NOMO-1 treated with dmso at 0.1 percent for 144 hours (cell line): ENCODE measurements around the gene STAM2.
"Not testable (repeated sequence)": the region's sequence is repeated elsewhere in the genome, so short reads cannot be mapped to it uniquely, and the experiment has no call there.

Experiments
- DNase-seq: peaks from one replicate; lab custom pipeline; 2025; ENCODE audit not compliant: unreplicated experiment; lab: John Stamatoyannopoulos, UW

Gene STAM2

GRCh38 chr2:152172201-152172785 lies 3.3 kb downstream of the STAM2 start:
- DNase-seq = not testable (repeated sequence)

GRCh38 chr2:152171718-152172117 lies 3.8 kb downstream of the STAM2 start:
- no peak for DNase-seq

GRCh38 chr2:152169158-152169557 lies 6.4 kb downstream of the STAM2 start:
- not testable (repeated sequence) for DNase-seq

- DNase-seq = not testable (repeated sequence)
These were observed 8.1 kb downstream of the STAM2 start for GRCh38 chr2:152167470-152167869.

GRCh38 chr2:152167065-152167464 lies 8.5 kb downstream of the STAM2 start:
- no peak for DNase-seq

GRCh38 chr2:152166633-152167032 lies 8.9 kb downstream of the STAM2 start:
- DNase-seq = no peak

GRCh38 chr2:152165780-152166179 lies 9.8 kb downstream of the STAM2 start:
- no peak for DNase-seq

- no peak for DNase-seq
These were observed 10.3 kb downstream of the STAM2 start for GRCh38 chr2:152165306-152165705.

GRCh38 chr2:152163669-152164068 lies 11.9 kb downstream of the STAM2 start:
- DNase-seq = not testable (repeated sequence)

- DNase-seq = no peak
These were observed 13.4 kb downstream of the STAM2 start for GRCh38 chr2:152162141-152162540.

GRCh38 chr2:152161598-152161997 lies 14.0 kb downstream of the STAM2 start:
- no peak for DNase-seq

- DNase-seq = not testable (repeated sequence)
These were observed 15.2 kb downstream of the STAM2 start for GRCh38 chr2:152160378-152160777.

- DNase-seq = no peak
These were observed 18.3 kb downstream of the STAM2 start for GRCh38 chr2:152157253-152157652.

- DNase-seq = no peak
These were observed 20.4 kb downstream of the STAM2 start for GRCh38 chr2:152155209-152155608.

- no peak for DNase-seq
These were observed 21.1 kb downstream of the STAM2 start for GRCh38 chr2:152154462-152154861.

- DNase-seq = no peak
These were observed 40.9 kb downstream of the STAM2 start for GRCh38 chr2:152134488-152135280.

GRCh38 chr2:152132306-152132705 lies 43.3 kb downstream of the STAM2 start:
- DNase-seq = no peak

GRCh38 chr2:152127628-152128027 lies 47.9 kb downstream of the STAM2 start:
- no peak for DNase-seq

- DNase-seq = no peak
These were observed 48.9 kb downstream of the STAM2 start for GRCh38 chr2:152126664-152127063.

- no peak for DNase-seq
These were observed 53.4 kb downstream of the STAM2 start for GRCh38 chr2:152122161-152122560.

- DNase-seq = no peak
These were observed 55.1 kb downstream of the STAM2 start for GRCh38 chr2:152120430-152120829.

GRCh38 chr2:152115952-152116351 lies 59.6 kb downstream of the STAM2 start:
- no peak for DNase-seq

- DNase-seq = no peak
These were observed 61.2 kb downstream of the STAM2 start for GRCh38 chr2:152114366-152114765.
